ENCODE results near the gene DCAF11.

DNA sequence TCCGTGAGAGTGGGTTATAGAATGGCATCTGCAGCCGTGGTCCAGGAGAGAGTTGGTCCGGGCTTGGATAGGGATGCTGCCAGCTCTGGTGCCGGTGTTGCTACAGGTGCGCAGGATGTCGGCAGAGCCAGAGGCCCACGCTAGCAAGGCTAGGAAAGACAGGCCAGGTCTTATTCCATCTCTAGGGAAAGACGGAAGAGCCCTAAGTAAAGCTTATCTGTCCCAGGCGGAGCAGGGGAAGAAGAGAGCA lies 20.9 kb downstream of the DCAF11 start:
- TF ChIP-seq, protein P1, sequence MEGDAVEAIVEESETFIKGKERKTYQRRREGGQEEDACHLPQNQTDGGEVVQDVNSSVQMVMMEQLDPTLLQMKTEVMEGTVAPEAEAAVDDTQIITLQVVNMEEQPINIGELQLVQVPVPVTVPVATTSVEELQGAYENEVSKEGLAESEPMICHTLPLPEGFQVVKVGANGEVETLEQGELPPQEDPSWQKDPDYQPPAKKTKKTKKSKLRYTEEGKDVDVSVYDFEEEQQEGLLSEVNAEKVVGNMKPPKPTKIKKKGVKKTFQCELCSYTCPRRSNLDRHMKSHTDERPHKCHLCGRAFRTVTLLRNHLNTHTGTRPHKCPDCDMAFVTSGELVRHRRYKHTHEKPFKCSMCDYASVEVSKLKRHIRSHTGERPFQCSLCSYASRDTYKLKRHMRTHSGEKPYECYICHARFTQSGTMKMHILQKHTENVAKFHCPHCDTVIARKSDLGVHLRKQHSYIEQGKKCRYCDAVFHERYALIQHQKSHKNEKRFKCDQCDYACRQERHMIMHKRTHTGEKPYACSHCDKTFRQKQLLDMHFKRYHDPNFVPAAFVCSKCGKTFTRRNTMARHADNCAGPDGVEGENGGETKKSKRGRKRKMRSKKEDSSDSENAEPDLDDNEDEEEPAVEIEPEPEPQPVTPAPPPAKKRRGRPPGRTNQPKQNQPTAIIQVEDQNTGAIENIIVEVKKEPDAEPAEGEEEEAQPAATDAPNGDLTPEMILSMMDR (IDR thresholded peaks at IDR 0.05): no peak
- no peak for TF ChIP-seq EZH2phosphoT487 (IDR thresholded peaks at IDR 0.05)

Data from neural progenitor cell (in vitro differentiated cells).